ENCODE results near the gene IMMT.

IMMT gene

GRCh38 chr2:86097114-86097896, 98.0 kb downstream of the IMMT start:
- in situ Hi-C loops (cut with HindIII; ENCODE audit: low sequenced_read_pairs), result no loop called here

GRCh38 chr2:86094229-86094628, 101.0 kb downstream of the IMMT start:
- in situ Hi-C loops (cut with HindIII; ENCODE audit: low sequenced_read_pairs), result no loop called here
